Glomerular endothelial cell (primary cell): Measurements from ENCODE around the gene MAPKAP1. TPM values are rescaled to one million over a fixed set of nuclear protein-coding genes. Genes with fewer than 3 reads are reported as not detected.

Experiments used
- DNase-seq: peaks from one replicate; pipeline ENCODE4 v3.0.0-alpha.2; 2011; ENCODE audit warnings: low read depth, low spot score; ENCODE audit errors: extremely low read depth
- total RNA-seq: library from RNA; depleted of rRNA; stranded (reverse); fragments of >200 nt; gene quantifications from 2 replicates; pipeline ENCODE4 v1.2.3, GENCODE V29; 2015

Gene MAPKAP1
- total RNA-seq, 1 donor from 2014 or later, result 84.3 TPM

GRCh38 chr9:125646217-125646616 lies 60.8 kb downstream of the MAPKAP1 start:
- no peak for DNase-seq

DNA sequence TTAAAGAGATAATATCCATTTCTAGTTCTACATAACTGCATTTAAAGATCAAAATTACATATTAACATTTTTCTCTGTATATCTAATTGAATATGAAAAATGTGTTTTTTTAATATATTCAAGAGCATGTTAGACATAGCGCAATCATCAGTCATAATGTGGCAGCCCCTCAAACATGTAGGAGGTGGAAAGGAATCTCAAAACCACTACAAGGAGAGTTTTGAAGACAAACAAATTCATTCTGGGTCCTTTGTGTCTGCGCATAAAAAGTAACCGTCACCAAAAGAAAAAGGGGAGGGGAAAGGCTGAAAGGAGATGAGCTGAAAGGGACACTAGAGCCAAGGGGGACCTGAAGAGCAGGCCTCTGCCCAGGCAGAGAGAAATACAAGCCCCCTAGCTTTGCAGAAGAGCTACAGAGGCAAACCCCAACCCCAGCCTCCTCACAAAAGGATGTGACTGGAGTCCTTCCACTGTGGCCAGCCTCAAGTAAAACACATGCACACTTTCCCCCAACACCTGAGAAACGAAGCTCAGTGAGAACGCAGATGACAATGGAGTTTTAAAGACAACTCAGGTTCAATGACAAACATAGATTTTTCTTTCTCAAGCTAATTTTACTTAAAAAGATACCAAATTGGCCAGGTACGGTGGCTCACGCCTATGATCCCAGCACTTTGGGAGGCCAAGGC lies 62.0 kb downstream of the MAPKAP1 start:
- no peak for DNase-seq

GRCh38 chr9:125642311-125642710 lies 64.7 kb downstream of the MAPKAP1 start:
- no peak for DNase-seq

GRCh38 chr9:125639057-125639456 lies 68.0 kb downstream of the MAPKAP1 start:
- DNase-seq, result no peak

GRCh38 chr9:125638239-125639045 lies 68.6 kb downstream of the MAPKAP1 start:
- no peak for DNase-seq

- DNase-seq, result no peak
Measured at GRCh38 chr9:125637241-125637640, 69.8 kb downstream of the MAPKAP1 start.

GRCh38 chr9:125635888-125636287 lies 71.1 kb downstream of the MAPKAP1 start:
- no peak for DNase-seq

GRCh38 chr9:125634040-125634717 lies 72.8 kb downstream of the MAPKAP1 start:
- DNase-seq, result no peak

GRCh38 chr9:125633116-125633745 lies 73.8 kb downstream of the MAPKAP1 start:
- no peak for DNase-seq

DNA sequence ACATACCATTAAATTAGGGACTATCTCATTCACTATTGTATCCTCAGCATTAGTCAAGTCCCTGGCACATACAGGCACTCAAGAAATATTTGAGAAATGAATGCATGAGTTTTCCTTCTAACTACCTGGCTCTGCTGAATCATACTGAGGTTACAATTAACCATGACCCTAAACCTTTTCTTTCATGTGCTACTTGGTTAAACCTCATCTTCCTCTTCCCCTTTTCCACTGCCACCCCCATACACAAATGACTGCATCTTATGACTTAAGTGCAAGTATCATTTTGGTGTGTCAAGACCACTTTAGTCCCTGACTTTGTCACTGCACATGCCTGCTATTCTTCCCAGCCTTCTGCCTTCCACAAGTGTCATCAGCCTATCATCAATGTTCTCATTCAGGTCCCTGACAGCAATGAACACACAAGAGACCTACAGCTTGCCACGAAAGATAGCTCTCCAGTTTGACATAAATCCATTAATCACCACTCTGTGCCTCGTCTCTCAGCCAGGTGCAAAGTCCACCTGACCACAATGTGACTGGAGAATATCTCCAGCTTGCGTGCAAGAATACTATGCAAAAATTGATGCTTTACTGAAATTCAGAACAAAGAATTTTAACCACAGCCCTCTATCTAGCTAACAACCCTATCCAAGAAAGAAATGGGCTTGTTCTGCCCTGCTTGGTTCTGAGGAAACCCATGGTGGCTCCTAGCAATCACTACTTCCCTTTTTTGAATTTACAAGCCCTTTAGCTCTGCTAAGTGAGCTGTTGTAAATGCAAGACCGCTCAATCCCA lies 74.5 kb downstream of the MAPKAP1 start:
- DNase-seq, result no peak

DNA sequence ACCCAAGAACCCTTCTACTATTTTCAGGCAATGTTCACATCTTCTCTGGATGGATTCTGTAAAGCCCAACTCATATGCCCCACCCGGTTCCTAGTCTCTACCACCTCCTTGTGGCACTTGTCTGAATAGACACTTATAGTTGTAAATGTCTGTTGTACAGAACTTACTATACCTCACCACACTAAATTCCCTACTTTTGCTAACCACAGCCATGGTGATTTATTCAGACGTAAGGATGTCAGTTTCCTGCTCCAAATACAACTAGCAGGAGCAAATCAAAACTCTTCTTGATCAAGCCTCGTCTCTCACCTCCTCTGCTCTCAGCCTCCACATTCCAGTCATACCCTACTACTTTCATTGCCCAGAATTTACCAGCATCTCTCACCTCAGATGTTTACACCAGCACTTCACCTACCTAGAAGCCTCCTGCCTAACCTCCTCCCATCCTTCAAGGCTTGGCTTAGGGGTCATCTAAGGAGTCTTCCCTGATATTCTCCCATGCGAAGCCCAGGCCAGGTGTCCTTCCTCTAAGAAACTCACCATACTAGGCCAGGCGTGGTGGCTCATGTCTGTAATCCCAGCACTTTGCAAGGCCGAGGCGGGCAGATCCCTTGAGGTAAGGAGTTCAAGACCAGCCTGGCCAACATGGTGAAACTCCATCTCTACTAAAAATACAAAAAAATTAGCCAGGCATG lies 75.5 kb downstream of the MAPKAP1 start:
- no peak for DNase-seq

GRCh38 chr9:125630436-125630835 lies 76.6 kb downstream of the MAPKAP1 start:
- no peak for DNase-seq

GRCh38 chr9:125629446-125629845 lies 77.6 kb downstream of the MAPKAP1 start:
- no peak for DNase-seq

GRCh38 chr9:125626187-125626586 lies 80.8 kb downstream of the MAPKAP1 start:
- DNase-seq, result no peak

DNA sequence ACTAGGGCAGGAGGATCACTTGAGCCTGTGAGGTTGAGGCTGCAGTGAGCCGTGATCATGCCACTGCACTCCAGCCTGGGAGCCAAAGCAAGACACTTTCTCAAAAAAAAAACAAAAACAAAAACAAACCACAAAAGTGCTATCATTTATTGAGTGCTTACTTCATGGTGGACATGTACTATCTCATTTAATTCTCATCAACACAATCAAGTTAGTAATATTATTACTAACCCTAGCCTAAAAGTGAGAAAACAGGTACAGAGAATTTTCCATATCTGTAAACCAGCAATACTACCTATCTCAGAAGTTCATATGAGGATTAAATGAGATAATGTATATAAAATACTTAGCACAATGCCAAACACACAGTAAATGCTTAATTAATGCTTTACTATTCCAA lies 85.8 kb downstream of the MAPKAP1 start:
- no peak for DNase-seq

GRCh38 chr9:125620216-125620615 lies 86.8 kb downstream of the MAPKAP1 start:
- DNase-seq, result no peak

- DNase-seq, result no peak
Measured at GRCh38 chr9:125617087-125617486, 89.9 kb downstream of the MAPKAP1 start.

DNA sequence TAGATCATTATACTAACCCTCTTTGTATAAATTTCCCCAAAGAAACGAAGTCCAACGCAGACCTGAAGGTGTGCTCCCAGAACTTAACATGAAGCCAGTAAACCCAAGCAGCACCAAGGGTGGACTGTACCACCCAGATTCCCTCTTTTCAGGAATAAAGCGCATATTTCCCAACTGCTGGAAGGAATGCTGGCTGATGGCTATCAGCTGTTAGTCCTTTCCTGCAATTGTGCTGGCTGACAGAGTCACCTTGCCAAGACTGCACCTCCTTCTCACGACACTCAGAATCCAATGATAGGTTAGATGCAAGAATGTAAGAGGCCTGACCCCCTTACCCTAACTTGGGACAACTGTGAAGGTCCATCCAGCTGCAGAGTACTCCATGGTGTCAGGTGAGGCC lies 93.9 kb downstream of the MAPKAP1 start:
- peak; percentile 65 for DNase-seq

GRCh38 chr9:125612616-125613015 lies 94.4 kb downstream of the MAPKAP1 start:
- DNase-seq, result no peak
